T-helper 1 cell treated with Interleukin-12 subunit alpha and Interleukin-12 subunit beta and Interleukin-4 antibody, amounts not matched to agents 30 ng/mL and 1 ng/mL, for 36 hours (primary cell): ENCODE results near the gene GHR. TPM values are rescaled to one million over a fixed set of nuclear protein-coding genes. Genes with fewer than 3 reads are reported as not detected.
"Not testable (repeated sequence)": the region's sequence is repeated elsewhere in the genome, so short reads cannot be mapped to it uniquely, and the experiment has no call there.

ENCODE experiments used
- intact Hi-C: fragments of 100-400 bp; cut with micrococcal nuclease; formaldehyde crosslinking; loops from one replicate; pipeline ENCODE4 v1.15.1; 2024
- total RNA-seq: library from RNA; stranded (reverse); gene quantifications from 2 replicates; pipeline ENCODE4 v1.2.3, GENCODE V29; 2022

Gene GHR
- total RNA-seq, 1 donor from 2014 or later, result not detected

DNA sequence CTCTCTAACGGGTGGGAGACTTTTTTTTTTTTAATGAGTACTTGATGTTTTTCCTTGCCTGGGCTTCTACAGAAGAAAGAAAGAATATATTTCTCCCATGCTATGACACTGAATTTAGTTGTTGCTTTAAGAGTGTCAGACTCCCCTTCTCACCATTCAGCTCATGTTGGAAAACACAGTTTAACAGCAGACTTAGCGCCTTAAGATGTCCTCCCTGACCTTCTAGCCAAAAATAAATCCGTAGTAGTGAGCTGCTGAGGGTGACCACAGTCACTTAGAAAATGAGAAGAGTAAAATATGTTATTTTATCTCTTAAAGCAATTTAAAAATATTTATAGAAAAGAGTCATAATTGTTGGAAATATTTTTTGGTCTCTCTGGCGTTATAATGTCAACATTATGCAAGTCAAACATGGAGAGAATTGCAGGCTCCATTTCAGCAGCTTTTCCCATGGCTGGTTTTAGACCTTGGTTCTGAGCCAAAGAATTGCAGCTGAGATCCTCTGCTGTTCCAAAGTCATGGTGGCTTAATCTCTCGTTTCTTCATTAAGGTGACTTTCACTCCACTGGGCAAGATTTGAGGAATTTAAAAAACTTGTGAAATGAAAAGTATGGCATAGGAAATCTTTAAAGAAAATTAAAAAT lies 143.5 kb downstream of the GHR start:
- intact Hi-C loops, result no loop called here

DNA sequence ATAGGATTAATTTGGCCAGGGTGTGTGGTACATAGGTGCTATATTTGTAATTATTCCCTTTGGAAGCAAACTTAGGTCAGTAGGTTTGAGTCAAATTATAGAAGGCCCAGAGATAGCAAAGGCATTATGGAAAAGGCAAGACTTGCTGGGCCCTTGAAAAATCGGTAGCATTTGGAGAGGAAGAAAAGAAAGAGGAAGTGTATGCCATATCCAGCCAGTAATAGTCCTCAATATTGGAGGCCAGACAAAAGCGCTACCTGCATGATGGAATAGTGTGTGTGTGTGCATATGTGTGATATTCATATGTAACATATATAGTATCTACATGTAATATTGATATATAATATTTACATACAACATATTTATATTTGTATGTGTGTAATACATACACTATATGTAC lies 146.1 kb downstream of the GHR start:
- intact Hi-C loops, result no loop called here

DNA sequence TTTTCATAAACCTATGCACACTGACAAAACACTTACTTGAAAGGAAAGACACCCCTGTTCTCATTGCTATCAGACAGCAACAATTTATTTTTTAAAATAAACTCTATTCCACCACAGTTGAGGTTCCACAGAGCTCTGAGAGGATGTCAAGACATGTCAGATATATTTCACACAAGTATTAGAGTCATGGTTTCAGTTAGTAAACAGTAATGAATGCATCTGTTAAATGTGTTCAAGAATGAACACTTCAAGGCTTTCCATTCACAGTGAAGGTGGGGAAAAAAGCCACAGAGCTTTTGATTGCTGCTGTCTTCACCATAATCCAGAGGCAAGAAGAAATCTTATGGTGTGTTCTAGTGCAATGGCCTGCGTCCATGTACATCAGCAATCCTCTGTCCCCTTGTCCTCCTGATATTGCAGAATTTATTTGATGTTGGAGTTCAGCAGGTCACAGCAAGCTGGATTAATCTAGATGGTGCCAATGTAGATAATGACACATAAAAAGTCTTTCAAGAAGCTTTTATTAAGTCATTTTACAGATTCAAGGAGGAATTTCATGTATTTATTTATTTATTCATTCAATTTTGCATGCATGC lies 146.8 kb downstream of the GHR start:
- intact Hi-C loops, result no loop called here

DNA sequence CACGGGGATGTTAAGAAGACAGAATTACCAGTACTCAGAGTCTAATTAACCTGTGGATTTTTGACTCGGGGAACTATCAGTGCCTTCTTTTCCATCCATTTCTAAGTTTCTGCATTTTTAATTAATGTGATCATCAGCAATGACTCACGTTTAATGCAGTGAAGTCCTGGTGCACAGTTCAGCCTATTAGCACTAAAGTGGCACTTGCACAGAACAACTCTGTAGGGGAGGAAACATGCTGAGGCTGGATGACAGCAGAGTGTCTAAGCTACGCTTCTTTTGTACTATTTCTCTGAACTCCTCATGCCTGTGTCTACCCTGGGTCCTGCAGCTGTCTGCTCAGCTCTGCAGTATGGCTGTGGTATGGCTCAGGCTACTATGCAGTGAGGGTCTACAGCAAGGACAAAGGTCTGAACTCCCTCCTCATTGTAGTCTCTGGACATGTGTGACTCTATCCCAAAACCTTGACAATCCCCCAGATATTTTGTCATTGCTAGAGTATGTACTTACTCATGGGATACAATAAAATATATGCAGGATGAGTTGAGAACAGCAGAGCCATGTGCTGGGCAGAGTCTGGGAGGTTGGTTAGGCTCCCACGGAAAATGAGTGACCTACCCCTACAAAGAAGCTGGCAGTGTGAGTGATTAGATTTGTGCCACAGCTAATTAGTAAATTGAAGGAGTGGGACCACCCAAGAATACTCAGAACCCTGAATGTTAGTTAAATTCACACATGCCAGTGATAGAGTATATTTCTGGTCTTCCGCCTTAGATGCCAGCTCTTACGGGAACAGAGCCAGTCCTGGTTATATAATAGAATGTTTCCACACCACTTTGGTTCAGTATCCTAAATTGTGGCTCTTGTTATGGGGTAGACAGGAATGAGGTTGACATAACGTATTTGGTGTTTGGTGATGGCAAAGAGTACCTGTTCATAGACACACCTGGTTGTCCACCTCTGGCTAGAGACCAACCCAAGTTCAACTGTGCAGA lies 148.0 kb downstream of the GHR start:
- intact Hi-C loops, result no loop called here

DNA sequence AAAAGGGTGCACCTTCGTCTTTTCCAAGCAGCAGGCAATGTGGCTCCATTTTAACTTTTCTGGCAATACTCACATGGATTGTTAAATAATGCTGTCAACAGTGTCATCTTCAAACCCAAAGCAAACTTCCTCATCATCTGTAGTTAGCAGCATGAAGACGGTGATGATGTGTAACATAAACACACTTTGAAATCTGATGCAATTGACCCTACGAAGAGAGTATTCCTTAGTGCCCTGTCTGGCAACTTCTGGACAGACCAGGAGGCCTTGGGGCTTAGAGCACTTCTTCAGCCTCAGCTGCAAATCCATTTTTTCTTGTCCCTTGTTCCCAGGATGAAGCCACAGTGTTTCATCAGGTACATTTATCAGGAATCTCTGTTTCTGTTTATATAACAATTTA lies 149.1 kb downstream of the GHR start:
- intact Hi-C loops, result no loop called here

DNA sequence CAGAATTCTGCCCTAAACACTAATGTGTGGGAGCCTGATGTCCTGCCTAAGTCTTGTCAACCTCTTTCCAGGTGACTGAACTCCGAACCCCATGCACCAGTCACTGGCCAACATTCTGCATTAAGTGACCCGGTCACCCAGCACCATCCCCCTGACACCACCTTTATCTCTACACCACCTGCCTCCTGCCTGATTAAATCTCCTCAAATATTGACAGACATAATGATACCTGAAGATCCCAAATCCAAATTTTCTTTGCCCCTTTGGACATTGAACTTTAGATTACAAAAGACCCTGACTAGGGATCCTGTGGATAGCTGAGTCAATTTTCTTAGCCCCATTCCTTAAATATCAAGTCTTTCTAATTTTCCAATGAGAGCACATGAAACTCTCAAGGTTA lies 150.1 kb downstream of the GHR start:
- intact Hi-C loops, result no loop called here

DNA sequence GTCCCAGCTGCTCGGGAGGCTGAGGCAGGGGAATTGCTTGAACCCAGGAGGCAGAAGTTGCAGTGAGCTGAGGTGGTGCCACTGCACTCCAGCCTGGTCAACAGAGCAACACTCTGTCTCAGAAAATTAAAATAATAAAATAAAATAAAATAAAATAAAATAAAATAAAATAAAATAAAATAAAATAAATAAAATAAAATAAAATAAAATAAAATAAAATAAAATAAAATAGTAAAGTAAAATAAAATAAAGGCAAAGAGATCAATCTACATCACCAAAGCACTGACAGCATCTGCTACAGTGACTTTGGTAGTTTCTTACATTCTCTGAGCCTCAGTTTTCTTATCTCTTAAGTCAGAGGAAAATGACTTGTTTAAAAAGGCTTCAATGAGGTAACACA lies 152.7 kb downstream of the GHR start:
- intact Hi-C loops, result not testable (repeated sequence)

DNA sequence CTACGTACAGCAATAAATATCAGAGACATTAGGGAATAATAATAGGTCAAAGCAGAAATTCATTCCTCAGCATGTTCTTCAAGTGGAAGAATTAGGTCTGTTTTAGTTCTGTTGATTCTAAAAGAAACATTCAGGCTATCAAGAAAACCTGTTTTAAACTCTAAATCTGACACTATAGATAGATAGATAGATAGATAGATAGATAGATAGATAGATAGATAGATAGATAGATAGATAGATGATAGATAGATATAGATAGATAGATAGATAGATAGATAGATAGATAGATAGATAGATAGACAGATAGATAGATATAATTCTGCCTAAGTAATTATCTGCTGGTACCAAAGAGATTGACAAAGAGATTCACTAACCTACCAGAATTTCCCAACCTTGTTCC lies 155.7 kb downstream of the GHR start:
- intact Hi-C loops, result not testable (repeated sequence)

DNA sequence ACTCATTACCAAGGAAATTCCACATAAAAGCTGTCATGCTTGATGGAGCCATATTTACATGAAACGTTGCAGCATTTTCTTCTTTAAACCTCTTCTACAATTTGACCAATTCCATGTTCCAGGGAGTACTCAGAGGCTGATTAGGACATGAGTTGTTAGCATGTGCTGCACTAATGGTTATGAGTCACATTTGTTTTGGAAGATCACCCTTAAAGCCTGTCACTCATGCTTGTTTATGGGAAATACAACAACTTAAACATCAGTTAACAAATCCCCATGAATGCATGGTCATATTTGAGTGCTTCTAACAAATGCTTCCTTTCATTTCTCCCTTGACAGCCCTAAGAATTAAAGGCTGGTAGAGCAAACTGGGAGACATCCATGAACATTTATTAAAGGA lies 156.1 kb downstream of the GHR start:
- intact Hi-C loops, result no loop called here

DNA sequence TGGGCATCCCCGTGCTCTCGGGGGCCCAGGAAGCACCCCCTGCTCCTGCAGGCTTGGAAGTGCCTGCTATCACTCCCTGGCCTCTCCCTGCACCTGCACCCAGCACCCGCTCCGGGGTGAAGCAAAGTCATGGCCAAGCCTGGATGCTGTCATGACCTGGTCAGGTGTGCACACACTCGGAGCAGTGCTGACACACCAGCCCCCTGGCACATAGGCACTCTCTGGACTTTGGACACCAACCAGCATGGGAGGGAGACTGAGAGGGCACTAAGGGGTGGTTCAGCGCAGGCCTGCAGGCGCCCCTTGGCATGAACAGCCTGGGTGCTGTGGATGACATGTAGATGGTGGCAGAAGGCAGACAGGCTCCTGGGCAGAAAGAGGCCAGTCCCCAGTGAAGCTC lies 158.6 kb downstream of the GHR start:
- intact Hi-C loops, result loop anchor here (5.0 kb wide), 1 partner anchor 305 kb away; no protein-coding TSS in a partner anchor

DNA sequence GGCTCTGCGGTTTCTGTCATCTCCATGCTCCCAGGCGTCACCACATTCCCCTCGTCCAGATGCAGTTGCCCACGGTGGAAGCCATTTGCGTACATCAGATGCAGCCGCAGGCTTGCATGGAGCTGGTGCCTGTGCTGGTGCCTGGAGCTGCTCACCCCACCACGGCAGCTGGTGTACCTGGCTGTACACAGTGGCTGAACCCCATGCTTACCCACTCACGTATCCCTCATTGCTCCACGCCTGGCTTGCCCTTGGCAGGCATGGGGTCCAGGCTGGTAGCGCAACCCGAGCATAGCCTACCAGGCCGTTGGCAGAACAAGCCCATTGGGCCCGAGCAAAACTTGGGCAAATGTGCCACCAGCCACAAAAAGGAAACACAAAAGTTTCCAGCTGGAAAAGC lies 159.5 kb downstream of the GHR start:
- intact Hi-C loops, result loop anchor here (1.0 to 5.0 kb wide), 3 partner anchors 185 to 726 kb away; no protein-coding TSS in a partner anchor

DNA sequence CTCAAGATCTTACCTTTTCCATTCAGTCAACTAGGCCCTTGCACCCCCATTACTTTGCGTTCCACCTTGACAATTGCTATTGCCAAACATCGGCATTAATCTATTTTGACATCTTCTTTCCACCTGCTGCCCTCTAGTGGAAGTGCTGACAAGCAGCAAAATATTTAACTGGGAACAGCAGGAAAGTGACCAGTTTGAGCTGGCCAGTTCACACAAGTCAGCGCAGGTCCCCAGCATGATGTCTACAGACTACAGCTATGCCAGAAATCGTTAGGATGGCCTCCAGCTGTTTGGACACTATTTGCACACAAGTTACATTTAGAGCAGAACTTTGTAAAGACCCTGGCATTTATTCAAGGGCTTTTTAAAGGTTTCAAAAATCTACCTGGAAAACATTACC lies 160.1 kb downstream of the GHR start:
- intact Hi-C loops, result loop anchor here (1.0 to 5.0 kb wide), 3 partner anchors 184 to 727 kb away; no protein-coding TSS in a partner anchor

DNA sequence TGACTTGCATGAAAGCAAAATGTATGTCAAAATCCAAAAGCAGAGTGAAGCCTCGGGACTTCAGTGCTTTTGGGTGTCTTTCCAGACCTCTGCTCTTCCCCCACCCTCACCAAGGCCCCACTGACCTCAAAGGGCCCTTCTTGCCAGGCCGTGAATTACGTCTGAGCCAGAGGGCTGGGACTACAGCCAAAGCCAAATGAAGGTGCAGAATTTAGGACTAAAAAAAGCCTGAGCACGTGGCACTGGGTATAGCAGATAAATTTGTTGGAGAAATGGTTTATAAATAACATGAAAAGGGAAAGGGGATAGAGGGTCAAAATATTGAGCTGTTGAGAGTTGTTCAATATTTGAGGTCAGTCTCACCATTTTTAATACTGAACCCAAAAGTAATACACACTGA lies 163.4 kb downstream of the GHR start:
- intact Hi-C loops, result no loop called here

DNA sequence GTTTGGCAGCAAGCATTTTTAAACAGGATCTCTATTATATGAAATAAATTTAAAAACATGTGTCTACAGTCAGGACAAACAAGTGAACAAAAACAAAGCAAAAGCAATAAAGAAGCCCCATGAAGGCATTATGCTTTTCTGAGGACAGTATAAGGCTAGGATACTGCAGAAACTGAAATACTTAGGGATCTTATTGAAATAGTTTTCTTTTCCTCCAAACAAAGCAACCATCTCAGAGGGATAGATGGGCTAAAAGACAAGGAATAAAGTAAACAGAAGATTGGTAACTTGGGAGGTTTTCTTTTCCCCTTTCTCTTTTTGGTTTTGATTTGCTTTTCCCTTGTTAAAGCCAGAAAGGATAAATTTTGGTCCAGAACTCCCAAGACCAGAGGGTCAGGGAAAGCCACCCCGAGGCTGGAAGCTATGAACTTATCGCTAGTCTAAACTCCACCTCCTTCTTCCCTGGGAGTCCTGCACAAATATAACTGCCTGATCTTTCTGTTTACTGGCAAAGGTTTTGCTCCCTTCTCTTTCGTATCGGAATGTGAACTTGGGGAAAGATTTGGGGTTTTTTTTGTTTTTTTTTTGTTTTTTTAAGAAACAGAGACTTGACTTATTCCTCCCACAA lies 164.0 kb downstream of the GHR start:
- intact Hi-C loops, result no loop called here

DNA sequence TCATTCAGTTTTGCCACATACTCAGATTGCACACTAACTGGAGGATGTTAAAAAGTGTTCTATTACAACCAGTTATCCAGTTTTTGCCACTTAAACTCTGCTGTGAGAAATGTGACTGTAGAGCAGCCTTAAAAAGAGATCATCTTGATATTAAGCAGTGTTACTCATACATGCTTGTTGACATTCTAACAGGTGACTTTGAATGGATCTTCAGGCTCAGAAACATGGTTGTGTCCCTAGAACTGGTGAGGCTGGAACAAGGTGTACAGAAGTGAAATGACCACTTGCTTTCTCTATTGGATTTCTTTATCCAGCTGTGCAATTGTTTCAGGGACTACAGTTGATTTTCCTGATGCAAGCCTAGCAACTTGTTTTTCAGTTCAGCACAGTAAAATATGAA lies 167.3 kb downstream of the GHR start:
- intact Hi-C loops, result no loop called here

DNA sequence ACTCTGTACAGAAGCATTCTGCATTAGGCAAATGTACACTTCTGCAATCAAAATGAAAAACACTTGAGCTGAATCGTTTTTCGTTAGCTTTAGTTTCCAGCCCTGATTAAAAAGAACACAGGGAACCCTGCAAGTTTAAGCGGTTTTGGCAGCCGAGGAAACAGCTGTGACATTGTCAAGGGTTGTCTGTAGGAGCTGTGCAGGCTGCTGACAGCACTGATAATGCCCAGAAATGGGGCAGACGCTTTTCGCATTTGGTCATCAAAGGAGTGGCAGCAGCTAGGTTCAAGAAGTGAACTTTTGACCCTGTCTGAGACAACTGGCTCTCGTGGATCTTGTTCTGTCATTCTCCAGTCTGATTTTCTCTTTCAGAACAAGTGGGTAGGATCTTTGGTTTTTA lies 167.8 kb downstream of the GHR start:
- intact Hi-C loops, result no loop called here

DNA sequence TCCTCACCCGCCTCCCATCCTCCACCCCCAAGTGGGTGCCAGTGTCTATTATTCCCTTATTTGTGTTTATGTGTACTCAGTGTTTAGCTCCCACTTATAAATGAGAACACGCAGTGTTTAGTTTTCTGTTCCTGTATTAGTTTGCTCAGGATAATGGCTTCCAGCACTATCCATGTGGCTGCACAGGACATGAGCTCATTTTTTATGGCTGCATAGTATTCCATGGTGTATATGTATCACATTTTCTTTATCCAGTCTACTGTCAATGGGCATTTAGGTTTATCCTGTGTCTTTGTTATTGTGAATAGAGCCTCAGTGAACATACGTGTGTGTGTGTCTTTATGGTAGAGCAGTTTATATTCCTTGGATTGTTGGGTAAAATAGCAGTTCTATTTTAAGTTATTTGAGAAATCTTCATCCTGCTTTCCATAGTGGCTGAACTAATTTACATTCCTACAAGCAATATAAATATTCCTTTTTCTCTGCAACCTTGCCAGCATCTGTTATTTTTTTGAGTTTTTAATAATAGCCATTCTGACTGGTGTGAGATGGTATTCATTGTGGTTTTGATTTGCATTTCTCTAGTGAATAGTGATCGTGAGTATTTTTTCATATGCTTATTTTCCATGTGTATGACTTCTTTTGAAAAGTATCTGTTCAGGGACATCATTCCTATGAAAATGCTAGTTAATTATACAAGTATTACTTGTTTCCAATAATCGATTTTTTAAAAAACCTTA lies 169.3 kb downstream of the GHR start:
- intact Hi-C loops, result no loop called here

DNA sequence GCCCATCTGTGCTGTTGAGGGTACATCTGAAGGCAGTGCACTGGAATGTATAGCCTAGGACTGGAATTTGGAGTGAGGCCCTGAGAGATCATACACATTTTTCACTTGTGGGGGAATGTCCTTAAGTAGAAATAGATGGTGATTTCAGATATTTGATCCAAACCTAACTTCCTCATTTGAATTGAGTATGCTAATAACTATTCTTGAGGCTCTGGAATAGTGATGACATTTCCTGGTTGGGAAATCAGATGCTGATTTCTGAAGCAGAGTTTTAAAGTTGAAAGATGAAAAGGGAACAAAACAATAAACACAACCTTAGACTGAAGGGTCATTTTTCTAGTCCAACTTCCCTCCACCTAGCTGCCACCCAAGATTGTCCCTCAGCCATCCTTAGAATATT lies 170.4 kb downstream of the GHR start:
- intact Hi-C loops, result no loop called here

DNA sequence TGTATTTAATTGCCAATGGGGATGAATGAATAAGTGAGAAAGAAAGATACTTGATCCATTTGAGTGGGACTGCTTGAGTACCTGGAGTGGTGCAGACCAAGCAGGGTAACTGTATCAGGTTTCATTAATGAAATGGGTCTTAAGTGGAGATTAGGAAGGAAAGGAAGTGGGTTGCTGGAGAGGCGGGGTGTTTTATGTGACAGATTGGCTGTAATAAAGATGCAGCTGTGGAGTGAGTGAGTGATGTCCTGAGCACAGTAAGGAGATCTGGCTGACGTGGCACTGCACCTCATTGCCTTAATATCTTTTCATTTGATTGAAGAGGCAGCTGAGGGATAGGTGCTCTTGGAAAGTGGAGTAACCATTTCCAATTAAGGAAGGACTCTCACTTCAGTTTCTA lies 172.4 kb downstream of the GHR start:
- intact Hi-C loops, result no loop called here

DNA sequence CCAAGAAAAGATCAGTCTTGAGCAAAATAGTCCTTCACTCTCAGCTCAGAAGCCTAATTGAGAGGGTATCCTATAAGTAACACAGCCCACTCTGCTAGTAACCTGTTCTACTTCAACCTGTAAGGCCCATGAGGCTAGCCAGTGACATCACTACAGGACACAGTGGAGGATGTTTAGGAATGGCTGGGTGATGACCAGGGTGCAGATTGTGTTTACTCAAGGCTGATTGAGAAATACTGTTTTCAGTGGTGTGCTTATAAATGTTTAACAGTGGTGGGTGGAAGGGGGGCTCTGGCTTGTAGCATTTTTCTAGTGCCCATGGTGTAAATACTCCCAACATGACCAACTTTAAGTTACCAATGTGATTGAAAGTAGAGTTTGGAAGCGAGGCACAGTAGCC lies 173.6 kb downstream of the GHR start:
- intact Hi-C loops, result no loop called here
